Measurements from ENCODE around the gene OR6V1.
"Not testable (repeated sequence)": the region's sequence is repeated elsewhere in the genome, so short reads cannot be mapped to it uniquely, and the experiment has no call there.

OR6V1 gene

DNA sequence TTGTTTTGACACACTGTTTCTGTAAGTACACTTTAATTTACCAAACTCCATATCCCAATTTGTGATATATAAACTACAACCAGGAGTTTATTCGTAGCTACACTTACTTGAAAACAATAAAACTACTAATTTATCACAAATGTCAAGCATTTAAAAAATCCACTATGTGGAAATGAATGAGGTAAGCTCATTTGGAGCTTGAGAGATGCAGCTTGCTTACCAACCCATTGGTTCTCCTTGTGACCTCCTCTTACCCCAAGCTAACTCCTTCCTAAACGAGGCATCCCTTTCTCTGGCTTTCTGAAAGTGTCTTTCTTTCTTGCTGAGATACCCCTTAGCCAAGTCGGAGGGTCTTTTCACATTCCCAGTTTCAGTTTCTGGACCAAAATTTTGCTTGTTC lies 2.5 kb downstream of the OR6V1 start:
- TF ChIP-seq ZFX (IDR thresholded peaks at IDR 0.05), result no peak
- TF ChIP-seq, protein P1, sequence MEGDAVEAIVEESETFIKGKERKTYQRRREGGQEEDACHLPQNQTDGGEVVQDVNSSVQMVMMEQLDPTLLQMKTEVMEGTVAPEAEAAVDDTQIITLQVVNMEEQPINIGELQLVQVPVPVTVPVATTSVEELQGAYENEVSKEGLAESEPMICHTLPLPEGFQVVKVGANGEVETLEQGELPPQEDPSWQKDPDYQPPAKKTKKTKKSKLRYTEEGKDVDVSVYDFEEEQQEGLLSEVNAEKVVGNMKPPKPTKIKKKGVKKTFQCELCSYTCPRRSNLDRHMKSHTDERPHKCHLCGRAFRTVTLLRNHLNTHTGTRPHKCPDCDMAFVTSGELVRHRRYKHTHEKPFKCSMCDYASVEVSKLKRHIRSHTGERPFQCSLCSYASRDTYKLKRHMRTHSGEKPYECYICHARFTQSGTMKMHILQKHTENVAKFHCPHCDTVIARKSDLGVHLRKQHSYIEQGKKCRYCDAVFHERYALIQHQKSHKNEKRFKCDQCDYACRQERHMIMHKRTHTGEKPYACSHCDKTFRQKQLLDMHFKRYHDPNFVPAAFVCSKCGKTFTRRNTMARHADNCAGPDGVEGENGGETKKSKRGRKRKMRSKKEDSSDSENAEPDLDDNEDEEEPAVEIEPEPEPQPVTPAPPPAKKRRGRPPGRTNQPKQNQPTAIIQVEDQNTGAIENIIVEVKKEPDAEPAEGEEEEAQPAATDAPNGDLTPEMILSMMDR (conservative IDR thresholded peaks at IDR 0.05), result no peak

DNA sequence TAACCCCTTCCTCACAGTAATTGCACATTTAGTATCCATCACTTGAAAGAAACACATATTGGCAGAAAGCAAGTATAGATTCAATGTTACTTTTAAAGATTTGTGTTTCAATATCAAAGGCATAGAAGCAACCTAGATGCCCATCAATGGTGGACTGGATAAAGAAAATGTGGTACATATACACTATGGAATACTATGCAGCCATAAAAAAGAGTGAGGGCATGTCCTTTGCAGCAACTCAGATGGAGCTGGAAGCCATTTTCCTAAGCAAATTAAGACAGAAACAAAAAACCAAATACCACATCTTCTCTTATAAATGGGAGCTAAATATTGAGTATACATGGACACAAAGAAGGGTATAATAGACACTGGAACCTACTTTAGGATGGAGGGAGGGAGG lies 3.6 kb downstream of the OR6V1 start:
- H3K27ac ChIP-seq, result no peak overlapping the region
- TF ChIP-seq, protein P1 (conservative IDR thresholded peaks at IDR 0.05), result no peak
- TF ChIP-seq ZFX (IDR thresholded peaks at IDR 0.05), result no peak

More for the DNA sequence above, 2.5 kb downstream of the OR6V1 start:
- H3K27ac ChIP-seq, result no peak overlapping the region

DNA sequence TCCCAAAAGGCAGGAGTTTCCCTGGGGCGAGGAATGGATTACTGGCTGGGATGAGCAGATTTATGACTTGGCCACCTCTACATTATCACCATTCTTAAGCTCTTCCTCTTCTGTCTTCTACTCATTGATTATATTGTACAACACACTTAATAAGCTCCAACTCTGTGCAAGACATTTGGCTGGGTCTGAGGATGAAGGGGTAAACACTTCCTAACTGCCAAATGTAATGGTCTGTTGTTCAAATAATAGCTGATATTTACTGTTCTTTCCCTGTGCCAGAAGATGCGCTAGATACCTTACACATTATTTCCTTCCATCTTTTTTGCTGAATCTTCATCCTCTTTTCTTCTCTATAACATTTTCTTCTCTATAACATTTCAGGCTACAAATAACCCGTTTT lies 11.6 kb downstream of the OR6V1 start:
- peak overlapping the region; percentile 71 for H3K27ac ChIP-seq
- TF ChIP-seq ZFX (IDR thresholded peaks at IDR 0.05), result no peak
- TF ChIP-seq, protein P1 (conservative IDR thresholded peaks at IDR 0.05), result no peak

DNA sequence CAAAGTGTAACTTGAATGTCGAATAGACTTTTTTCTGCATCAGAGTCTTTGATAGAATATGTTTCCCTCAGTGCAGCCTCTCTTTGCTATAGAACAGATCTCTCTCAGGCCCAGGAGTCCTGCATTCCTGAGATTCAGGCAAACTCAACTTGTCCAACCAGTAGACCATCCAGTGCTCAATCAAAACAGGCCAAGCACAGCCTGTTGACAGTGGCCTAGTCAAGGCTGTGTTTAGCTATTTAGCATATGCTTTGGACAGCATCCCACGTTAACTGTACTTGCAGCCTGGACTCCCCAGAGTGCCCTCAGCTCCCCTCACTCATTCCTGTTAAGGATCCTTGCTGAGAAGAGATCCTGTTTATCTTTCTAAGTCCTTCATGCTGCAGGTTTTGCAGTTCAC lies 16.3 kb downstream of the OR6V1 start:
- no peak overlapping the region for H3K27ac ChIP-seq
- TF ChIP-seq ZFX (IDR thresholded peaks at IDR 0.05), result no peak

DNA sequence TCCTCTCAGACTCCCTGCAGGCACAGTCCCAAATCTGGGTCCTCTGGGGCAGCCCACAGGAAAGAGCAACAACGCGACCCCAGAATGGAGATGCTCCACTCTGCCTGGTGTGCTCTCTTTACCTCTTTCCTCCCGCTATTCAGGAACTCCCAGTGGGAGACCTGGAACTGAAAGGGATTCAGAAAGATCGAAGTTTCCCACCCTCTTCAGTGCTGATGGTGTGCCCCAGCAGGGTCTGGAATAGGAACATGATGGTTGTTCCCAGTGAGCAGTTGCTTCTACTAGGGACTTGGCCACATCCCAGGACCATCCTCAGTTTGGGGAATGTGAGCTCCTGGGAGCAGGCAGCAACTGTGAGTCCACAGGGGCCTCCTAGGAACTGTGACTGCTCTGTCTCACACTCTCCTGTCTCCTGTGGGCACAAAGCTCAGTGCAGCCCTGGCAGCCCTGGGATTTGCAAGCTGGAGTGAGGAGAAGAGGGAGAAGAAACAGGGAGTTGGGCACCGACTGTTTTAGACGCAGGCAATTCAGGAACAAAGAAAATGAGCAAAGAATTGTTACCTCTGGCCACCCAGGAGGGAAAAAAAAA lies 17.9 kb downstream of the OR6V1 start:
- no peak overlapping the region for H3K27ac ChIP-seq
- TF ChIP-seq, protein P1 (conservative IDR thresholded peaks at IDR 0.05), result no peak
- no peak for TF ChIP-seq ZFX (IDR thresholded peaks at IDR 0.05)

DNA sequence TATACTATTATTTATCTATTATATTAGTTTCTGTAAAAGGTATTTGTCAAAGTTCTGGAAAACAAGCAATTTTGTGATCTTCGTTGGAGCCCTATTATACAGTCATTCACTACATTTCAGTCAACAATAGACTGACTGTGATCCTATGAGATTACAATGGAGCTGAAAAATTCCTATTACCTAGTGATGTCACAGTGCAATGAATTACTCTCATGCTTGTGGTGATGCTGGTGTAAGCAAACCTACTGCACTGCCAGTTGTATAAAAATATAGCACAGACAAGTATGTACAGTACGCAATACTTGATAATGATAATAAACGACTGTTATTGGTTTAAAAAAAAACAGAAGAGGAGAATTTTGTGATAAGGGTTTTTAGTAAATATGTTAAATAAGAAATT lies 21.4 kb downstream of the OR6V1 start:
- no peak overlapping the region for H3K27ac ChIP-seq
- TF ChIP-seq, protein P1 (conservative IDR thresholded peaks at IDR 0.05), result no peak
- no peak for TF ChIP-seq ZFX (IDR thresholded peaks at IDR 0.05)

DNA sequence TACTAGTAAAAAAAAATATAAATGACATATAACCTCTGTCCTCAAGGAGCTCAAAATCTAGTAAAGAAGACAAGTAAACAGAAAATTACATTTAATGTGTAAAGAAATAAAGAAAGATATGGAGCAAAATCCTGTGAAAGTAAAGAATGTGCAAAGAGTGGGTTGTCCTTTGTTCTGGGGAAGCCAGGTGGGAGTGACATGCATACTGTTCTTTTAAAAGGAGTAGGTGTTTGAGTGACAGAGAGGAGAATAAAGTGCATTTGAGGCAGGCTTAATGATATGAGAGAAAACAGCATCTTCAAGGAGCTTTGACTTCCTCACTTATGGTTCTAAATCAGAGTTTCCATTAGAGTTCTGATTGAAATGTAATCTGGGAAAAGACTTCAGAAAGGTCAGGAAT lies 22.0 kb downstream of the OR6V1 start:
- H3K27ac ChIP-seq, result no peak overlapping the region
- TF ChIP-seq, protein P1 (conservative IDR thresholded peaks at IDR 0.05), result no peak
- no peak for TF ChIP-seq ZFX (IDR thresholded peaks at IDR 0.05)

DNA sequence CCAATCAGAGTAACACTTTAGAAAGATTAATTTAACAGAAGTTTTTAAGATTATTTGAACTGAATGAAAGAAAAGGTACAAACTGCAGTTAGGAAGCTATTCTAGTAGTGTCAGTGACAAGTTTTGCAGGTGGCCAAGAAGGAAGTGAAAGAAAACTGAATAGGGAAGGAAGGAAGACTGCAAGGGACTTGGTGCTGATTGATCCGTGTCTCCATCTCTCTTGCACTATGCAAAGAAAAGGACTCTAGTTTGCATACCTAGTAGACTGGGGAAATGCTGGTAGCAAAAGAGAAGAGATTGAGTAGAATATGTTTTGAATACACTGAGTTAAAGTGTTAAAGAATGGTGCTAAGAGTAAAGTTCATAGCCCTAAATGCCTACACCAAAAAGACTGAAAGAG lies 33.0 kb downstream of the OR6V1 start:
- no peak overlapping the region for H3K27ac ChIP-seq
- TF ChIP-seq ZFX (IDR thresholded peaks at IDR 0.05), result no peak
- TF ChIP-seq, protein P1 (conservative IDR thresholded peaks at IDR 0.05), result no peak

DNA sequence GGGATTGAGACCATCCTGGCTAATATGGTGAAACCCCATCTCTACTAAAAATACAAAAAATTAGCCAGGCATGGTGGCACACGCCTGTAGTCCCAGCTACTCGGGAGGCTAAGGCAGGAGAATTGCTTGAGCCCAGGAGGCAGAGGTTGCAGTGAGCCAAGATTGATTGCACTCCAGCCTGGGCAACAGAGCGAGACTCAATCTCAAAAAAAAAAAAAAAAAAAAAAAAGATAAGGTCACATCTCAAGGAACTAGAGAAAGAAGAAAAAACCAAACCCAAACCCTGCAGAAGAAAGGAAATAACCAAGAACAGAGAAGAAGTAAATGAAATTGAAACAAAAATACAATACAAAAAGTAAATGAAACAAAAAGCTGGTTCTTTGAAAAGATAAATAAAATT lies 33.5 kb downstream of the OR6V1 start:
- H3K27ac ChIP-seq, result not testable (repeated sequence)

DNA sequence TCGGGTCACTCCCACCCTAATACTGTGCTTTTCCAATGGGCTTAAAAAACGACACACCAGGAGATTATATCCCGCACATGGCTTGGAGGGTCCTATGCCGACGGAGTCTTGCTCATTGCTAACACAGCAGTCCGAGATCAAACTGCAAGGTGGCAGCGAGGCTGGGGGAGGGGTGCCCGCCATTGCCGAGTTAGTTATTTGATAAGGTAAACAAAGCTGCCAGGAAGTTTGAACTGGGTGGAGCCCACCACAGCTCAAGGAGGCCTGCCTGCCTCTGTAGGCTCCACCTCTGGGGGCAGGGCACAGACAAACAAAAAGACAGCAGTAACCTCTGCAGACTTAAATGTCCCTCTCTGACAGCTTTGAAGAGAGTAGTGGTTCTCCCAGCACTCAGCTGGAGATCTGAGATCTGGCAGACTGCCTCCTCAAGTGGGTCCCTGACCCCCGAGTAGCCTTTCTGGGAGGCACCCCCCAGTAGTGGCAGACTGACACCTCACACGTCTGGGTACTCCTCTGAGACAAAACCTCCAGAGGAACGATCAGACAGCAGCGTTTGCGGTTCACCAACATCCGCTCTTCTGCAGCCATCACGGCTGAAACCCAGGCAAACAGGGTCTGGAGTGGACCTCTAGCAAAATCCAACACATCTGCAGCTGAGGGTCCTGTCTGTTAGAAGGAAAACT lies 36.5 kb downstream of the OR6V1 start:
- not testable (repeated sequence) for H3K27ac ChIP-seq

Data from C4-2B (cell line).